GM12801 (cell line): ENCODE results near the gene DPPA5.

Experiments
- TF ChIP-seq, protein P1 (sequence below): IDR thresholded peaks from one replicate; pipeline ENCODE4 v1.5.1; 2011; ENCODE audit warnings: control low read depth; ENCODE audit not compliant: insufficient read length; ENCODE audit errors: extremely low read depth

DPPA5 gene

GRCh38 chr6:73353636-73354593 lies at the start of gene DPPA5:
Gene DPPA5 (minus strand): TSS chr6:73354276. CDS start chr6:73354225, 51 bp downstream.
- TF ChIP-seq, protein P1, sequence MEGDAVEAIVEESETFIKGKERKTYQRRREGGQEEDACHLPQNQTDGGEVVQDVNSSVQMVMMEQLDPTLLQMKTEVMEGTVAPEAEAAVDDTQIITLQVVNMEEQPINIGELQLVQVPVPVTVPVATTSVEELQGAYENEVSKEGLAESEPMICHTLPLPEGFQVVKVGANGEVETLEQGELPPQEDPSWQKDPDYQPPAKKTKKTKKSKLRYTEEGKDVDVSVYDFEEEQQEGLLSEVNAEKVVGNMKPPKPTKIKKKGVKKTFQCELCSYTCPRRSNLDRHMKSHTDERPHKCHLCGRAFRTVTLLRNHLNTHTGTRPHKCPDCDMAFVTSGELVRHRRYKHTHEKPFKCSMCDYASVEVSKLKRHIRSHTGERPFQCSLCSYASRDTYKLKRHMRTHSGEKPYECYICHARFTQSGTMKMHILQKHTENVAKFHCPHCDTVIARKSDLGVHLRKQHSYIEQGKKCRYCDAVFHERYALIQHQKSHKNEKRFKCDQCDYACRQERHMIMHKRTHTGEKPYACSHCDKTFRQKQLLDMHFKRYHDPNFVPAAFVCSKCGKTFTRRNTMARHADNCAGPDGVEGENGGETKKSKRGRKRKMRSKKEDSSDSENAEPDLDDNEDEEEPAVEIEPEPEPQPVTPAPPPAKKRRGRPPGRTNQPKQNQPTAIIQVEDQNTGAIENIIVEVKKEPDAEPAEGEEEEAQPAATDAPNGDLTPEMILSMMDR = no peak

DNA sequence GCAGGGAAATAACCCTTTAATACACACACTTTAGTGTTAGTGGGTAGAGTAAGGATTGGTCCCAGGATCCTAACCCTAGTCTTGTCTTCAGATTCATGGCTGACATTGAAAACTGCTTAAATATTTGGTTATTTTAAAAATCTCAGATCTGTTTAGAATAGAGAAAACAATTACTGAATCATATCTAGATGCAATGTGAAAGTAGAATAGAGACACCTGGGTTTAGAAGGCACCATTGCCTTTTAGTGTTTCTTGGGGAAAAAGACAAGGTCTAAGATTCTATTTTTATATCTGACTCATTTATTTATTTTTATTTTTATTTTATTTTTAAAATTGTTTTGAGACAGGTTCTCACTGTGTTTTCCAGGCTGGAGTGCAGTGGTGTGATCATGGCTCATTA lies 46.6 kb upstream of the DPPA5 start:
- TF ChIP-seq, protein P1 = no peak

DNA sequence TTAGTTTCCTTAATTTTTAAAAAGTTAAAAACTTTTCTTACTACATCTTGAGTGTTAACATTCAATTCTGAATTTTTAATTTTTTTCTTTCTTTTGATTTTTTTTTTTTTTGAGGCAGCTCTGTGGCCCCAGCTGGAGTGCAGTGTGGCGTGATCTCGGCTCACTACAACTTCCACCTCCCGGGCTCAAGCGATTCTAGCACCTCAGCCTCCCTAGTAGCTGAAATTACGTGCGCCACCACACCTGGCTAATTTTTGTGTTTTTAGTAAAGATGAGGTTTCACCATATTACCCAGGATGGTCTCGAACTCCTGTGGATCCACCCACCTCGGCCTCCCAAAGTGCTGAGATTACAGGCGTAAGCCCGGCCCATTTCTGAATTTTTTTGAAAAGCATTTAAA lies 41.8 kb upstream of the DPPA5 start:
- TF ChIP-seq, protein P1 = no peak

DNA sequence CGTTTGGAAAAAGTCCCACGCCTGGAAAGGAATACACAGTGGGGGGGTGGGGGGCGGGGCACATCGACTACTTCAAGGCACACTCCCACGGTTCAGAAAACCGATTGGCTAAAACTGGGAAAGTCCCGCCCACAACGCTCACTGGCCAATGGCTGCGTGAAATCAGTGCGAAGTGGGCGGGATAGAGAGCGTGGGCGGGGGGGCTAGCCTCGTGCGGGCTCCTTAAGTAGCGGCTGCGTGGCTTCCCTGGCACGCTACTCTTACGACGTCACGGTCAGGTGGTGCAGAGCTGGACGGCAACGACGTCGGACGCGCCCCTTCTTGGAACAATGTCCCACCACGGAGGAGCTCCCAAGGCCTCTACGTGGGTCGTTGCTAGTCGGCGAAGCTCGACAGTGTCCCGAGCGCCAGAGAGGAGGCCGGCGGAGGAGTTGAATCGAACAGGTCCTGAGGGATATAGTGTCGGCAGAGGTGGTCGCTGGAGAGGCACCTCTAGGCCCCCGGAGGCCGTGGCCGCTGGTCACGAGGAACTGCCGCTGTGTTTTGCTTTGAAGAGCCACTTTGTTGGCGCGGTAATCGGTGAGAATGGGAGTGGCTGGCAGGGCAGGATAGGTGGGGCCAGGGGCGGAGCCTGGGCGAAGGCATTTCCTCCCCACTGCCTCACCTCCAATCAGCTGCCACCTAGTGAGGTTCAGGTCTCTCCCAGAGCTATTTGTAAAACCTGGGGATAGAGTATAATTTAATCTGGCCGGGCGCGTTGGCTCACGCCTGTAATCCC lies 40.7 kb upstream of the DPPA5 start, which contains the start of gene DDX43:
Gene DDX43 (plus strand): TSS at position 252 of the 778 bp plus-strand sequence. CDS start 78 bp downstream, at position 330.
- TF ChIP-seq, protein P1 = no peak

GRCh38 chr6:73393278-73393677 lies 39.2 kb upstream of the DPPA5 start:
- TF ChIP-seq, protein P1 = no peak

GRCh38 chr6:73391675-73392074 lies 37.6 kb upstream of the DPPA5 start:
- TF ChIP-seq, protein P1 = no peak

DNA sequence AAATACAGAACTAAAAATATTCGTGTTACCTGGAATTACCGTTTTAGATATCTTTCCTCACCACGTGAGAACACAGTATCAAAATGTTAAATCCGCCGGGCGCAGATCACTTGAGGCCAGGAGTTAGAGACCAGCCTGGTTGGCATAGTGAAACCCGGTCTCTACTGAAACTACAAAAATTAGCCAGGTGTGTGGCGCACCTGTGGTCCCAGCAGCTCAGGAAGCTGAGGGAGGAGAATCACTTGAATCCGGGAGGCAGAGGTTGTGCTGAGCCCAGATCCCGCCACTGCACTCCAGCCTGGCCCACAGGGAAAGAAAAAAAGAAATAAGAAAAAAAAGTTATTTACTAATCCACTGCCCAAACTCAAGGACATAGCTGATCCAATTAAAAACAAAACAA lies 35.8 kb upstream of the DPPA5 start:
- TF ChIP-seq, protein P1 = no peak
